LoVo (cell line): ENCODE measurements around the gene RELA.
"Not testable (repeated sequence)": the region's sequence is repeated elsewhere in the genome, so short reads cannot be mapped to it uniquely, and the experiment has no call there.

Experiments
- DNase-seq: peaks from one replicate; pipeline ENCODE4 v3.0.0-alpha.2; 2016; ENCODE audit warnings: low spot score

Gene RELA

DNA sequence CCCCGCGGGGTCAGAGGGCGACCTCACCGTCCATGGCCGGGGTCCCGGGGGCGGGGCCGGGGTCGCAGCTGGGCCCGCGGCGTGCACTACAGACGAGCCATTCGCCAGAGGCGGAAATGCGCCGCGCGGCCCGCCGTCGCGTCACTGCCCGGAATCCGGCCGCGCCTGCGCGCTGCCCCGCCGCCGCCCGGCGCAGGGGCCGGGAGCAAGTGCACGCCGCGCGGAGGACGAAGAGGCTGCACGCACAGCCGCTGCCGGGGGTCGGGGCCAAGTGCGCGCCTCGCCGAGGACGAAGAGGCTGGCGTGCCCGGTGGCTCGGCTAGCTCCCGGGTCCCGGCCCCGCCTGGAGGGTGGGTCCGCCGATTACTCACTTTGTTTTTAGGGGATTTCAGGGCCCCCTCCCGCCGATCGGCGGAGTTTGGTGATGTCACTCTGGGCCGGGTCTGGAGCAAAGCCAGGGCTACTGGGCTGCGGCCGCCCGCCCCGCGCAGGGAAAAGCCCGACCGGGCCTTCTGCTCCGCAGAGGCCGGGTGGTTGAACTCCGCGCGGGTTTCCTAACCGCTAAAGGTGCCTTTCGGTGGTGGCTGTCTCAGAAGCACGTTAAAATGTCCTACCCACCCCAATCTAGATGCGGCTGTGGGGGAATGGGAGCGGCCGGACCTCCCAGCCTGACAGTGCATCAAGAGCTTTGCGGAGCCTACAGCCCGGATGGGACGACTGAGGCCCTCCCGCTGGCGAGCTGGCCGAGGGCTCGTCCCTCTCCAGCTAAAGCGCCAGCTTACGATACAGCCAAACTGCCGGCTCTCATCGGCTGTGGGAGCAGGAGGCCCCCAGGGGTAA, at the start of gene RELA:
Gene RELA, minus strand, starts transcription at position 118 of the 840 bp plus-strand sequence. Its CDS starts 84 bp downstream, at position 34.
- DNase-seq, result peak; percentile 96

- DNase-seq, result peak; percentile 99
These were observed 49.3 kb upstream of the RELA start, which contains the start of gene KAT5 for GRCh38 chr11:65711785-65712632. Gene KAT5, plus strand, starts transcription at chr11:65712252. Its CDS starts 16 bp downstream, at chr11:65712268.

GRCh38 chr11:65710421-65710820, 47.7 kb upstream of the RELA start:
- DNase-seq, result no peak

DNA sequence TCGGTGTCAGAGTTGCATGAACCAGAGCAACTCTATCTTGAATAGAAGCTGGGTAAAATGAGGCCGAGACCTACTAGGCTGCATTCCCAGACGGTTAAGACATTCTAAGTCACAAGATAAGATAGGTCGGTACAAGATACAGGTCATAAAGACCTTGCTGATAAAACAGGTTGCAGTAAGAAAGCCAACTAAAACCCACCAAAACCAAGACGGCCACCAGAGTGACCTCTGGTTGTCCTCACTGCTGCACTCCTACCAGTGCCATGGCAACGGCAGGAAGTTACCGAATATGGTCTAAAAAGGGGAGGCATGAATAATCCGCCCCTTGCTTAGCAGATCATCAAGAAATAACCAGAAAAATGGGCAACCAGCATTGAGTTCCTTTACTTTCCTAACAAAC, 46.9 kb upstream of the RELA start:
- no peak for DNase-seq

- no peak for DNase-seq
These were observed 45.7 kb upstream of the RELA start for GRCh38 chr11:65708451-65708850.

DNA sequence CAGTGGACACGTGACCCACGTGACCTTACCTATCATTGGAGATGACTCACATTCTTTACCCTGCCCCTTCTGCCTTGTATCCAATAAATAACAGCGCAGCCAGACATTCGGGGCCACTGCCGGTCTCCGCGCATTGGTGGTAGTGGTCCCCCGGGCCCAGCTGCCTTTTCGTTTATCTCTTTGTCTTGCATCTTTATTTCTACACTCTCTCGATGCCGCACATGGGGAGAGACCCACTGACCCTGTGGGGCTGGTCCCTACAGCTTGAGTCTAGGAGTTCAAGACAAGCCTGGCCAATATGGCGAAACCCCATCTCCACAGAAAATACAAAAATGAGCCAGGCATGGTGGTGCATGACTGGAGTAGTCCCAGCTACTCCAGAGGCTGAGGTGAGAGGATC, 44.3 kb upstream of the RELA start:
- not testable (repeated sequence) for DNase-seq

DNA sequence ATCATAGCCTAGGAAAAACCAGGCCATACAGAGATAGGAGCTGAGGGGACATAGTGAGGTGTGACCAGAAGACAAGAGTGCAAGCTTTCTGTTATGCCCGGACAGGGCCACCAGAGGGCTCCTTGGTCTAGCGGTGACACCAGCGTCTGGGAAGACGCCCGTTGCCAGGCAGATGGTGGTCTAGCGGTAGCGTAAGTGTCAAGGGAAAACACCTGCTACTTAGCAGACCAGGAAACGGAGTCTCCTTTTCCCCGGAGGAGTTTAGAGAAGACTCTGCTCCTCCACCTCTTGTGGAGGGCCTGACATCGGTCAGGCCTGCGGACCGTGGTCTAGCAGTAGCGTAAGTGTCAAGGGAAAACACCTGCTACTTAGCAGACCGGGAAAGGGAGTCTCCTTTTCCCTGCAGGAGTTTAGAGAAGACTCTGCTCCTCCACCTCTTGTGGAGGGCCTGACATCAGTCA, 43.6 kb upstream of the RELA start:
- DNase-seq, result peak; percentile 29

DNA sequence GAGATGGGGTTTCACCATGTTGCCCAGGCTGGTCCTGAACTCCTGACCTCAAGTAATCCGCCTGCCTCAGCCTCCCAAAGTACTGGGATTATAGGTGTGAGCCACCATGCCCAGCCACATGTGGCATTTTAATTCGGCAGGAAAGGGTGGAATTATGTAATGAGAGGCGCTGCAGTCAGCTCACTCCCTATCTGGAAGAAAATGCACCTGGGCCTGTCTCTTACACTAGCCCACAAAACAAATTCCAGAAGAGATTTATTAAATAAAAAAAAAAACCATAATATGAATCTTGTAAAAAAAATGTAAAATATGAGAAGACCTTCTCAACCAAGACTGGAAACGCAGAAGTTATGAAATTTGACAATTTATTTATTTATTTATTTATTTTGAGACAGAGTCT, 41.1 kb upstream of the RELA start:
- no peak for DNase-seq

- no peak for DNase-seq
These were observed 39.0 kb upstream of the RELA start for GRCh38 chr11:65701686-65702085.

GRCh38 chr11:65700399-65700798, 37.7 kb upstream of the RELA start:
- DNase-seq, result no peak

DNA sequence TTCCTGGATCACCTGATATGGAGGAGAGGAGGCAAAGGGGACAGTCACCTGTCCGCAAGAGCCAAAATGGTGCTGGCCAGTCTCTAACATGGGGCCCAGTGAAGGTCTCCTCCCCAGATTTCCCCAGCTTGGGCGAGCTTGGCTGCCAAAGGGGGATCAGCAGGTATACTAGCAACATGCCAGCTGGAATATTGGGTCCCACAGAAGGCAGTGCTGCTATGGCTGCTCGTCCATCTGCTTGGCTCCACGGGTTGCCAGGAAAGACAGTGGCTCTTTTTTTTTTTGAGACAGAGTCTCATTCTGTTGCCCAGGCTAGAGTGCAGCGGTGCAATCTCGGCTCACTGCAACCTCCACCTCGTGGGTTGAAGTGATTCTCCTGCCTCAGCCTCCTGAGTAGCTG, 36.6 kb upstream of the RELA start:
- DNase-seq, result no peak

- no peak for DNase-seq
These were observed 35.5 kb upstream of the RELA start for GRCh38 chr11:65698205-65698604.

GRCh38 chr11:65696802-65697552, 34.3 kb upstream of the RELA start:
- no peak for DNase-seq

GRCh38 chr11:65695459-65696241, 32.9 kb upstream of the RELA start:
- peak; percentile 49 for DNase-seq

GRCh38 chr11:65692367-65692766, 29.7 kb upstream of the RELA start:
- no peak for DNase-seq

DNA sequence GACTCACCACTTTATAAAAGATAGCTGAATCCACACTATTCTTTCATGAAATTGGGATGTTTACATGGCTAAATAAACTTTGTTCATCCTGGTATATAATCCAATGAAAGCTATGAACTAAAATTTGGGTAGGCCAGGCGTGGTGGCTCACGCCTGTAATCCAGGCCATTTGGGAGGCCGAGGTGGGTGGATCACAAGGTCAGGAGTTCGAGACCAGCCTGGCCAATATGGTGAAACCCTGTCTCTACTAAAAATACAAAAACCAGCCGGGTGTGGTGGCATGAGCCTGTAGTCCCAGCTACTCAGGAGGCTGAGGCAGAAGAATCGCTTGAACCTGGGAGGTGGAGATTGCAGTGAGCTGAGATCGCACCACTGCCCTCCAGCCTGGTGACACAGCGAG, 29.1 kb upstream of the RELA start:
- not testable (repeated sequence) for DNase-seq

DNA sequence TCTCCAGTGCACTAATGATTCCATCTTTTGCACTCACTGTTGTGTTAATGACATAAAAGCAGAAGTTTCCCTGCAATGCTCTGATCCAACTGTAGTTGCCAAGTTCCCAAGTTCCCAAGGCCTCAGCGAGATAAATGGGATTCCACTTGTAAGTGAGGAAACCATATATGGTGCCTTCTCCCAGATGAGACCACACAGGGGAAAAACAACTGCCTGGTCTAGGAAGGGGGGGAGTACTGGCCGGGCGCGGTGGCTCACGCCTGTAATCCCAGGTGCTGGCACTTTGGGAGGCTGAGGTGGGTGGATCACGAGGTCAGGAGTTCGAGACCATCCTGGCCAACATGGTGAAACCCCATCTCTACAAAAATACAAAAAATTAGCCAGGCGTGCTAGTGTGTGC, 23.3 kb upstream of the RELA start:
- no peak for DNase-seq

- not testable (repeated sequence) for DNase-seq
These were observed 20.8 kb upstream of the RELA start for GRCh38 chr11:65683480-65683879.

- DNase-seq, result no peak
These were observed 17.6 kb upstream of the RELA start for GRCh38 chr11:65680192-65680743.

DNA sequence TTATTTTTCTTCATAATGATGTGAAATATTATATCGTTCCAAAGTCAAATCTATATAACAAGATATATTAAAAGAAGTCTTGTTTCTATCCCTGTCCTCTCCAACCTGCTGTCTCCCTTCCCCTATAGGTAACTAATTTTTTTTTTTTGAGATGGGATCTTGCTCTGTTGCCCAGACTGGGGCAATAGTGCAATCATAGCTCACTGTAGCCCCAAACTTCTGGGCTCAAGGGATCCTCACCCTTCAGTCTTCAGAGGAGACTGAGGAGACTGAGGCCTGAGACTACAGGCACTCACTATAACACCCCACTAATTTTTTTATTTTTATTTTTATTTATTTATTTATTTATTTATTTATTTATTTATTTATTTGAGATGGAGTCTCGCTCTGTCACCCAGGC, 10.3 kb upstream of the RELA start:
- DNase-seq, result no peak
